GM21825 (cell line): ENCODE data around the gene KLHL6.

Source experiments
- ATAC-seq: cut with Tn5 transposase; IDR thresholded peaks from one replicate; pipeline ENCODE4 v1.9.1; 2021; ENCODE audit warnings: mild to moderate bottlenecking, moderate library complexity; ENCODE audit not compliant: unreplicated experiment

The KLHL6 gene

GRCh38 chr3:183566880-183567279 is 11.4 kb upstream of the KLHL6 start:
- ATAC-seq = no peak

DNA sequence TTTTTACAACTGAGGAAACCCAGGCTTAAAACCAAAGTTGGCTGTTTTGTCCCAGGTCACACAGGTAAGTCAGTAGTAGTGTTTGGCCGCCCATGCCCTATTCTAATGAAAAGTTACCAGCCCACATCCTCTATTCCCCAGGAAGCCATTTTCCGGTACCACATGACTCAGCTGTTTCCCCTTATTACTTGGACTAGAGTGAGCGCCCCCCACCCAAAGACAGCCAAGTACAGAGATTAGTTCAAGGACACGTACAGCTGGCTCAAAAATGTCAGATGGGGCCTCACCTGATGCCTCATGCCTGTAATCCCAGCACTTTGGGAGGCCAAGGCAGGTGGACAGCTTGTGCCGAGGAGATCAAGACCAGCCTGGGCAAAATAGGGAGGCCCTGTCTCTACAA is 8.5 kb upstream of the KLHL6 start:
- no peak for ATAC-seq

GRCh38 chr3:183563536-183563874 is 8.0 kb upstream of the KLHL6 start:
- no peak for ATAC-seq

- ATAC-seq = no peak
These were observed 5.1 kb upstream of the KLHL6 start for GRCh38 chr3:183560607-183561006.

- ATAC-seq = no peak
These were observed 3.0 kb upstream of the KLHL6 start for GRCh38 chr3:183558495-183558894.

DNA sequence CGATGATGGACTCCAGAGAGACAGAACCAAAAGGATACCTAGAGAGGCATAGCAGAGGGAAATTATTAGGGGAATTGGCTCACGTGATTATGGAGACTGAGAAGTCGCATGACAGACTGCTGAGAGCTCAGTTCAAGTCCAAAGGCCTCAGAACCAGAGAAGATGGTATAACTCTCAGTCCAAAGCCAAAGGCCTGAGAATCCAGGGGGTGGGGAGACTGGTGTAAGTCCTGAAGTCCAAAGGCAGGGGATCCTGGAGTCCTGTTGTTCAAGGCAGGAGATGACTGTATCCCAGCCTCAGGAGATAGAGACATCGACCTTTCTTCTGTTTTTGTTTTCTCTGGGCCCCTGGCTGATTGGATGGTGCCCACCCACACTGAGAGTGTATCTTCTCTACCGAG is 1.2 kb upstream of the KLHL6 start:
- ATAC-seq = no peak

- ATAC-seq = no peak
These were observed 1.1 kb downstream of the KLHL6 start for GRCh38 chr3:183554377-183554776.

DNA sequence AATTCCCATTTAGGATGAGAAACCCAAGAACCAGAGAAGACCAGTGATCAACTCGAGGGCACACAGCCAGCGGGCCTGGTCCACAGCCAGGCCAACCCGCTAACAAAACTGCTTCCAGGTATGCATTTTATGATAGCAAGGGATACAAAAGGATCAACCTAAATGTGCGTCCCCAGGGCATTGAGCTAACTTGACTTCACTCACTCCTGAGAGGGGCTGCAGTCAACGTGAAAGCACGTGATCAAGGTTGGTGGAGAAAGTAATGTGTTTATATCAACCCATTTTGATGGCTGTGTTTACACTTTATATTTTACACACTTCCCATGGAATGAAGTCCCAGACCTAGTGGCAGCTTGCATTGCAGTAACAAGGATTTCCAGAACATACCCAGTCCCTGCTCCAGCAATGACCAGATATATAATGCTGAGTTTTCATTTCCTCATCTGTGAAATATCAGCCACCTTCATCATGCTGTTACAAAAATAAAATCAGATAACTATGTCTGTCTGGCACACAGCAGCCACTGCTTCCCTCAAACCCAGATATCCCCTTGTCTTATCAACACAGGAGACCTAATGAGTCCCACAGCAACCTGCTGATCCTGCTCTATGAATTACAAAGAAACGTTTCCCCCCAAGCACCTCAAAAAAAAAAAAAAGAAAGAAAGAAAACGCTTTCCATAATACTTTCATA is 2.0 kb downstream of the KLHL6 start:
- ATAC-seq = no peak

- no peak for ATAC-seq
These were observed 3.6 kb downstream of the KLHL6 start for GRCh38 chr3:183551930-183552329.

DNA sequence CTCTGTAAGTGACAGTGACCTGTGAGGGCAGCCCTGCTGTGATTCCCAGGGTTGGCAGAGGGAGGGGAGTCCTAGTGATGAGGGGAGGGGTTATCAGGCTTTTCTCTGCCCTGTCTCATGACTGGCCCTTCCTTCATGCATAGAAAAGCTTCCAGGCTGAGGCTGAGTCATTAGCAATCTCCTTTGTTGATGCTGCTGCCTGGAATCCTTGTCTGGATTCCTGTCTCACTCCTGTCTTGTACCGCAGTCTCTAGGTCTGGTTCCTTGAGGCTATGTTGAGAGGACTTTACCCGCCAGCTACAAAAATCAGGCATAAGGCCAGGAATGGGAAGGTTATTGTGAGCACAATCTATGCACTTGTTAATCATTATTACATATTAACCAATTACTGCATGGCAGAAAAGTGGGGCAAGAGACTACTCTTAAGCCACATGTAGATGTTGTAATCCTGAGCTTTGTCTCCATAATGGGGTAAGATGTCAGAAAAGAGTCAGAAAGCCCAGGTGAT is 7.2 kb downstream of the KLHL6 start:
- no peak for ATAC-seq

- ATAC-seq = no peak
These were observed 8.9 kb downstream of the KLHL6 start for GRCh38 chr3:183546625-183547024.

GRCh38 chr3:183545708-183546107 is 9.8 kb downstream of the KLHL6 start:
- no peak for ATAC-seq

GRCh38 chr3:183542355-183542754 is 13.2 kb downstream of the KLHL6 start:
- no peak for ATAC-seq

- no peak for ATAC-seq
These were observed 13.8 kb downstream of the KLHL6 start for GRCh38 chr3:183541738-183542137.

GRCh38 chr3:183541235-183541655 is 14.3 kb downstream of the KLHL6 start:
- ATAC-seq = no peak

- peak; percentile 52 for ATAC-seq
These were observed 14.8 kb downstream of the KLHL6 start for GRCh38 chr3:183540501-183541234.

GRCh38 chr3:183539811-183540210 is 15.7 kb downstream of the KLHL6 start:
- ATAC-seq = no peak

GRCh38 chr3:183538486-183538885 is 17.0 kb downstream of the KLHL6 start:
- ATAC-seq = no peak

DNA sequence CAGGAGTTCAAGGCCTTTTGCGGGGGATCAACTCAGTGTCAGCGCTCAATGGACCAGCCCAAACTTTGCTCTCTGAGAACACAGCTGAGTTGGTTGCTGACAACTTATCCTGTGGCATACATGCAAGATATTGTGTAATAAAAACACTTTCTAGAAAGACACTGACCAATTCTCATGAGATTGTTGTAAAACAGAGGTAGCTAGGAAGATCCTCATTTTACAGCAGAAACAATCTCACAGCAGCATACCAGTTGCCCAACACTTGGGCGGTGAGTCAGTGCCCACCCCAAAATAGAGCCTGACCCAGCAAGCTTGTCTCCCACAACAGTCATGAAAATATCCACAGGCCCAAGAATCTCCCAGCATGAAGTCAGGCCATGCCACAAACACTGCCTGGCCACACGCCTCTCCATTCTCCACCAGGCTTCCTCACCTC is 18.2 kb downstream of the KLHL6 start:
- no peak for ATAC-seq

- ATAC-seq = peak; percentile 59
These were observed 19.1 kb downstream of the KLHL6 start for GRCh38 chr3:183536238-183536880.

- no peak for ATAC-seq
These were observed 21.3 kb downstream of the KLHL6 start for GRCh38 chr3:183534249-183534648.
